ENCODE data around the gene ZNF777. TPM values are rescaled to one million over a fixed set of nuclear protein-coding genes. Genes with fewer than 3 reads are reported as not detected.

Gene ZNF777
- total and polyA plus RNA-seq, 9 of the 15 experiments (the other 6 are each of a cell fraction or from before 2014, with no cell fraction given), result 0.11 to 32.6 (median 9.0) TPM

GRCh38 chr7:149422162-149422913 is 38.5 kb downstream of the ZNF777 start (continued):
- no peak for TF ChIP-seq ZNF609 (CRISPR knock-in tag; IDR thresholded peaks at IDR 0.05; ENCODE audit: borderline replicate concordance)

- DNase-seq (ENCODE audit: extremely low read depth in 1 of 4, low spot score in 3 of 4), result no peak
- Histone ChIP-seq H3K9me3 (replicated peaks; ENCODE audit: control insufficient read depth, insufficient read depth, low read depth, low read length) (no peaks in the 10 kb centered on the region), H4K20me1 (replicated peaks; ENCODE audit: control insufficient read depth, insufficient read depth, low read length) (no peaks in the 10 kb centered on the region), H3K9ac (ENCODE audit: insufficient read depth in 1 of 2, low read depth in 2 of 2, low read length in 2 of 2) (no peak overlapping the region; a peak in 1 of 4 replicates), H3K9me1 (ENCODE audit: control insufficient read depth, insufficient read depth, low read length) (no peaks in the 10 kb centered on the region), H3K36me3 (ENCODE audit: control insufficient read depth, insufficient read depth, low read length) (no peaks in the 10 kb centered on the region), H3K4me3 (no peak overlapping the region), H3K27me3 (ENCODE audit: control insufficient read depth in 2 of 2, insufficient read depth in 2 of 2, low read length in 2 of 2) (peaks cover 0 to 8% of the 10 kb centered on the region in 2 experiments; a peak in 2 of 5 replicates), H3K79me2 (ENCODE audit: control insufficient read depth, insufficient read depth, low read length) (no peaks in the 10 kb centered on the region), H3K4me2 (ENCODE audit: insufficient read depth, low read length) (no peak overlapping the region), H3K27ac (ENCODE audit: extremely low read depth, low read depth, low read length) (no peak overlapping the region), H2AFZ (ENCODE audit: low read depth, low read length) (no peak overlapping the region), H3K4me1 (replicated peaks in 1 of 2; ENCODE audit: control insufficient read depth in 2 of 2, insufficient read depth in 2 of 2, low read length in 2 of 2) (peaks cover 3 to 30% of the 10 kb centered on the region in 2 experiments; a peak in 3 of 5 replicates)
- ChIA-PET POLR2A (interaction anchor here (1.4 to 1.6 kb wide), 2 partner anchors 11 to 15 kb away, joined by 3 to 4 read pairs; no protein-coding TSS in a partner anchor), CTCF (ENCODE audit: low intra/inter-chr PET ratio) (no interaction called here)
- BruUV-seq (replicated peaks), result no TSS peak
- ATAC-seq, result no peak
- WGBS (ENCODE audit: insufficient coverage, low coverage, missing lambda C conversion rate), result 8% methylated on average over 3 of the region's 3 CpGs
- FAIRE-seq, result no peak
- in situ Hi-C loops (cut with MboI) (no loop called here), intact Hi-C loops (cut with micrococcal nuclease) (loop anchor here (5.0 to 10.0 kb wide), 2 partner anchors 205 to 223 kb away; partner anchors contain the start of gene ZNF282)
- no peak for TF ChIP-seq BMI1 (IDR thresholded peaks at IDR 0.05; ENCODE audit: low read length)
- no peak for TF ChIP-seq U2AF1 (optimal IDR thresholded peaks at IDR 0.05; ENCODE audit: low read depth, low read length)
- TF ChIP-seq SETDB1 (IDR thresholded peaks at IDR 0.05; ENCODE audit: low read length), result no peak
- TF ChIP-seq SNIP1 (IDR thresholded peaks at IDR 0.05; ENCODE audit: low read depth), result no peak
- TF ChIP-seq HMGN3 (IDR thresholded peaks at IDR 0.05; ENCODE audit: borderline replicate concordance, extremely low read depth, insufficient read length, low read depth, low read length), result no peak
- TF ChIP-seq, protein P1, sequence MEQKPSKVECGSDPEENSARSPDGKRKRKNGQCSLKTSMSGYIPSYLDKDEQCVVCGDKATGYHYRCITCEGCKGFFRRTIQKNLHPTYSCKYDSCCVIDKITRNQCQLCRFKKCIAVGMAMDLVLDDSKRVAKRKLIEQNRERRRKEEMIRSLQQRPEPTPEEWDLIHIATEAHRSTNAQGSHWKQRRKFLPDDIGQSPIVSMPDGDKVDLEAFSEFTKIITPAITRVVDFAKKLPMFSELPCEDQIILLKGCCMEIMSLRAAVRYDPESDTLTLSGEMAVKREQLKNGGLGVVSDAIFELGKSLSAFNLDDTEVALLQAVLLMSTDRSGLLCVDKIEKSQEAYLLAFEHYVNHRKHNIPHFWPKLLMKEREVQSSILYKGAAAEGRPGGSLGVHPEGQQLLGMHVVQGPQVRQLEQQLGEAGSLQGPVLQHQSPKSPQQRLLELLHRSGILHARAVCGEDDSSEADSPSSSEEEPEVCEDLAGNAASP (IDR thresholded peaks at IDR 0.05), result no peak
- TF ChIP-seq, protein P2, sequence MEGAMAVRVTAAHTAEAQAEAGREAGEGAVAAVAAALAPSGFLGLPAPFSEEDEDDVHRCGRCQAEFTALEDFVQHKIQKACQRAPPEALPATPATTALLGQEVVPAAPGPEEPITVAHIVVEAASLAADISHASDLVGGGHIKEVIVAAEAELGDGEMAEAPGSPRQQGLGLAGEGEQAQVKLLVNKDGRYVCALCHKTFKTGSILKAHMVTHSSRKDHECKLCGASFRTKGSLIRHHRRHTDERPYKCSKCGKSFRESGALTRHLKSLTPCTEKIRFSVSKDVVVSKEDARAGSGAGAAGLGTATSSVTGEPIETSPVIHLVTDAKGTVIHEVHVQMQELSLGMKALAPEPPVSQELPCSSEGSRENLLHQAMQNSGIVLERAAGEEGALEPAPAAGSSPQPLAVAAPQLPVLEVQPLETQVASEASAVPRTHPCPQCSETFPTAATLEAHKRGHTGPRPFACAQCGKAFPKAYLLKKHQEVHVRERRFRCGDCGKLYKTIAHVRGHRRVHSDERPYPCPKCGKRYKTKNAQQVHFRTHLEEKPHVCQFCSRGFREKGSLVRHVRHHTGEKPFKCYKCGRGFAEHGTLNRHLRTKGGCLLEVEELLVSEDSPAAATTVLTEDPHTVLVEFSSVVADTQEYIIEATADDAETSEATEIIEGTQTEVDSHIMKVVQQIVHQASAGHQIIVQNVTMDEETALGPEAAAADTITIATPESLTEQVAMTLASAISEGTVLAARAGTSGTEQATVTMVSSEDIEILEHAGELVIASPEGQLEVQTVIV (CRISPR knock-in tag; IDR thresholded peaks at IDR 0.05; ENCODE audit: borderline replicate concordance), result no peak
These were observed 40.9 kb downstream of the ZNF777 start for GRCh38 chr7:149420006-149420405.

Measured in K562 (cell line).